Hepatocyte (in vitro differentiated cells): Measurements from ENCODE around the gene AKAP12. TPM values are rescaled to one million over a fixed set of nuclear protein-coding genes. Genes with fewer than 3 reads are reported as not detected.

ENCODE experiments used
- DNase-seq: peaks from one replicate; pipeline ENCODE4 v3.0.0-alpha.2; 2016; ENCODE audit warnings: low spot score
- H2AFZ ChIP-seq: fragments of 200-600 bp; sonication (generic); 2 replicates; pipeline ENCODE4 v1.6.0; 2016; ENCODE audit warnings: antibody characterized with exemption, mild to moderate bottlenecking
- H3K27ac ChIP-seq: fragments of 200-600 bp; sonication (generic); 2 replicates; pipeline ENCODE4 v1.5.1; 2016; ENCODE audit warnings: mild to moderate bottlenecking
- H3K27me3 ChIP-seq: fragments of 200-600 bp; sonication (generic); 2 replicates; pipeline ENCODE4 v1.6.1; 2016
- H3K36me3 ChIP-seq: fragments of 200-600 bp; sonication (generic); replicated peaks from 2 replicates; pipeline ENCODE4 v1.5.1; 2016; ENCODE audit warnings: low read depth; ENCODE audit not compliant: insufficient read depth
- H3K4me1 ChIP-seq: fragments of 200-600 bp; sonication (generic); 2 replicates; pipeline ENCODE4 v1.5.1; 2016; ENCODE audit warnings: mild to moderate bottlenecking, moderate library complexity; ENCODE audit not compliant: insufficient read depth
- H3K4me2 ChIP-seq: fragments of 200-600 bp; sonication (generic); 2 replicates; pipeline ENCODE4 v1.6.0; 2016
- H3K4me3 ChIP-seq: fragments of 200-600 bp; sonication (generic); 2 replicates; pipeline ENCODE4 v1.5.1; 2016; ENCODE audit warnings: mild to moderate bottlenecking
- H3K79me2 ChIP-seq: fragments of 200-600 bp; sonication (generic); 2 replicates; pipeline ENCODE4 v1.6.0; 2017; ENCODE audit warnings: mild to moderate bottlenecking
- H3K9me2 ChIP-seq: fragments of 200-600 bp; sonication (generic); replicated peaks from 2 replicates; pipeline ENCODE4 v1.6.0; 2017; ENCODE audit warnings: mild to moderate bottlenecking; ENCODE audit not compliant: insufficient read depth
- H3K9me3 ChIP-seq: fragments of 200-600 bp; sonication (generic); 2 replicates; pipeline ENCODE4 v1.5.1; 2016; ENCODE audit warnings: low read depth, mild to moderate bottlenecking
- H4K20me1 ChIP-seq: fragments of 200-600 bp; sonication (generic); 2 replicates; pipeline ENCODE4 v1.6.0; 2016; ENCODE audit warnings: mild to moderate bottlenecking; ENCODE audit not compliant: insufficient read depth, poor library complexity, severe bottlenecking
- EZH2 ChIP-seq: fragments of 200-600 bp; sonication (generic); IDR thresholded peaks from 2 replicates; pipeline ENCODE4 v1.6.1; 2016; ENCODE audit warnings: antibody characterized with exemption, mild to moderate bottlenecking, borderline replicate concordance
- EZH2phosphoT487 ChIP-seq: fragments of 200-600 bp; sonication (generic); IDR thresholded peaks from one replicate; pipeline ENCODE4 v1.6.1; 2018; ENCODE audit warnings: antibody characterized with exemption, mild to moderate bottlenecking, low read depth, moderate library complexity; ENCODE audit not compliant: unreplicated experiment, severe bottlenecking
- WGBS: methylation state at CpG from one replicate; pipeline ENCODE4 v1.1.6; 2016; ENCODE audit warnings: low lambda C conversion rate; ENCODE audit errors: missing lambda C conversion rate; 5-methylcytosine and 5-hydroxymethylcytosine counted together
- polyA plus RNA-seq: library from polyadenylated mRNA; unstranded; fragments of >200 nt; fragmentation: Nextera tagmentation; extraction: Ambion mirVana; gene quantifications from 2 replicates; pipeline ENCODE4 v1.2.1, GENCODE V29; 2016
- total RNA-seq: library from RNA; depleted of rRNA; stranded (reverse); fragments of >200 nt; gene quantifications from 2 replicates; pipeline ENCODE4 v1.2.3, GENCODE V29; 2014
- TF ChIP-seq, protein P1 (sequence below): fragments of 200-600 bp; sonication (generic); IDR thresholded peaks from 2 replicates; pipeline ENCODE4 v1.5.1; 2016; ENCODE audit warnings: antibody characterized with exemption, mild to moderate bottlenecking; ENCODE audit not compliant: poor library complexity

Gene AKAP12
- total and polyA plus RNA-seq, 2 experiments from 2014 or later = 32.1 to 46.2 TPM

DNA sequence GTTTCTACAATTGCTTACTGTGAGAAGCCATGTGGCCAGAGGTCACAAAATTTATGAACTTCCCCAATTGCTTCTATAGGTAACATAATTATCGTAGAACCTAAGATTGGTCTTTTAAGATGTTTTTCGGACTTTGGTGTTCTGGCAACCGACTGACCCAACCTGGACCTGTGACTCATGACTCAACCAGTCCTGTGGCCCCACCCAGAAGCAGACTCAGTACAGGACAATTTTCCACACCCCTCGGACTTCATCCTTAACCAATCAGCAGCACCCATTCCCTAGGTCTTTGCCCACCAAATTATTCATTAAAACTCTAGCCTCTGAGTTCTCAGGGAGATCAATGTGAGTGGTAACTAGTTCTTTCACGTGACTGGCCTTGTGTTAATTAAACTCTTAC lies 26.4 kb upstream of the AKAP12 start:
- DNase-seq = no peak
- no peak overlapping the region for H2AFZ ChIP-seq
- H3K4me1 ChIP-seq = peaks cover 7% of the 10 kb centered on the region
- H3K79me2 ChIP-seq = no peaks in the 10 kb centered on the region
- no peaks in the 10 kb centered on the region for H3K27me3 ChIP-seq
- no peak overlapping the region for H3K4me3 ChIP-seq
- H3K27ac ChIP-seq = no peak overlapping the region
- no peaks in the 10 kb centered on the region for H3K36me3 ChIP-seq
- H3K4me2 ChIP-seq = no peak overlapping the region
- no peaks in the 10 kb centered on the region for H3K9me2 ChIP-seq
- 95% methylated on average over 5 of the region's 5 CpGs for WGBS
- TF ChIP-seq, protein P1, sequence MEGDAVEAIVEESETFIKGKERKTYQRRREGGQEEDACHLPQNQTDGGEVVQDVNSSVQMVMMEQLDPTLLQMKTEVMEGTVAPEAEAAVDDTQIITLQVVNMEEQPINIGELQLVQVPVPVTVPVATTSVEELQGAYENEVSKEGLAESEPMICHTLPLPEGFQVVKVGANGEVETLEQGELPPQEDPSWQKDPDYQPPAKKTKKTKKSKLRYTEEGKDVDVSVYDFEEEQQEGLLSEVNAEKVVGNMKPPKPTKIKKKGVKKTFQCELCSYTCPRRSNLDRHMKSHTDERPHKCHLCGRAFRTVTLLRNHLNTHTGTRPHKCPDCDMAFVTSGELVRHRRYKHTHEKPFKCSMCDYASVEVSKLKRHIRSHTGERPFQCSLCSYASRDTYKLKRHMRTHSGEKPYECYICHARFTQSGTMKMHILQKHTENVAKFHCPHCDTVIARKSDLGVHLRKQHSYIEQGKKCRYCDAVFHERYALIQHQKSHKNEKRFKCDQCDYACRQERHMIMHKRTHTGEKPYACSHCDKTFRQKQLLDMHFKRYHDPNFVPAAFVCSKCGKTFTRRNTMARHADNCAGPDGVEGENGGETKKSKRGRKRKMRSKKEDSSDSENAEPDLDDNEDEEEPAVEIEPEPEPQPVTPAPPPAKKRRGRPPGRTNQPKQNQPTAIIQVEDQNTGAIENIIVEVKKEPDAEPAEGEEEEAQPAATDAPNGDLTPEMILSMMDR = no peak
- TF ChIP-seq EZH2 (no peak), EZH2phosphoT487 (no peak)
- no peaks in the 10 kb centered on the region for H3K9me3 ChIP-seq
- no peaks in the 10 kb centered on the region for H4K20me1 ChIP-seq

DNA sequence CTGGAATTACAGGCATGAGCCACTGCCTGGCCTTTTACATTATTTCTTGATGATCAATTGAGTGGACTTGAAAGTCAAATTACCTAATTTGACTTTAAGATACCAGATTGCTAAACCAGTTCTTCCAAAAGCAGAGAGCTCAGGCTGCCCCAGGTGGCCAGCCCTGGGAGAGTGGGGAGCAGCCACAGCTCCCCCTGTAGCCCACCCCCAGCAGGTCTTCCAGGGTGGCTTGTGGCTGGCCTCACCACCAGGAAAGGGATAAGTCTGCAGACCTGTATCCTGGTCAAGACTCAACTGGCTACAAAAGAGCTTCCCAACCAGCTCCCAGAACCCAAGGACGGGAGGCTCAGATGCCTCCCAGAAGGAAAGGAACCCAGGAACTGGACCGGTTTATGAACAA lies 23.8 kb upstream of the AKAP12 start:
- TF ChIP-seq EZH2phosphoT487 (no peak), EZH2 (no peak)
- TF ChIP-seq, protein P1 = no peak
- no peak overlapping the region for H3K4me3 ChIP-seq
- H3K36me3 ChIP-seq = no peaks in the 10 kb centered on the region
- H3K79me2 ChIP-seq = no peaks in the 10 kb centered on the region
- H3K4me1 ChIP-seq = no peaks in the 10 kb centered on the region
- H3K27me3 ChIP-seq = no peaks in the 10 kb centered on the region
- H2AFZ ChIP-seq = no peak overlapping the region
- no peaks in the 10 kb centered on the region for H3K9me3 ChIP-seq
- H4K20me1 ChIP-seq = no peaks in the 10 kb centered on the region
- H3K27ac ChIP-seq = no peak overlapping the region
- WGBS = 89% methylated on average over 2 of the region's 2 CpGs
- no peak for DNase-seq
- H3K4me2 ChIP-seq = no peak overlapping the region
- no peaks in the 10 kb centered on the region for H3K9me2 ChIP-seq

DNA sequence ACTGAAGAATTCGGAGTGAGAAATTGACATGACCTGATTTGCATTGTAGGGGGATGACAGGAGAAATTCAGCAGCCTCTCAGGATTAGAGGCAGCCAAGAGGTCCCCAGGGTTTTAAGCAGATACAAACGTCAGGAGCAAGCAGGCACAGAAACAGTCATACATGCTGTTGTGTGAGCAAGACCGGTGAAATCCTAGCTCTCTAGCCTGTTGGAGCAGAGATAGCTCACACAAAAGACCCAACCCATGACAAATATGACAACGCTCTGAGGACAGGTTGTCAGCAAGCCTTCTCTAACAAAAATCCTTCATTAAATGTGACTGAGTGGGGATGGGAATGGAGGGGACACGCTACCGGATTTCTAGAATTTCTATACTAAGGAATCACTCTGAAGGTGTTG lies 23.0 kb upstream of the AKAP12 start:
- DNase-seq = no peak
- TF ChIP-seq, protein P1 = no peak
- TF ChIP-seq EZH2 (no peak), EZH2phosphoT487 (no peak)
- no peaks in the 10 kb centered on the region for H3K36me3 ChIP-seq
- H3K79me2 ChIP-seq = no peaks in the 10 kb centered on the region
- H3K27me3 ChIP-seq = no peaks in the 10 kb centered on the region
- no peak overlapping the region for H3K4me3 ChIP-seq
- no peaks in the 10 kb centered on the region for H3K9me3 ChIP-seq
- H3K9me2 ChIP-seq = no peaks in the 10 kb centered on the region
- H2AFZ ChIP-seq = no peak overlapping the region
- no peak overlapping the region for H3K27ac ChIP-seq
- H4K20me1 ChIP-seq = no peaks in the 10 kb centered on the region
- H3K4me1 ChIP-seq = no peaks in the 10 kb centered on the region
- 71% methylated on average over 6 of the region's 6 CpGs for WGBS
- H3K4me2 ChIP-seq = no peak overlapping the region

- no peaks in the 10 kb centered on the region for H3K9me3 ChIP-seq
Measured at GRCh38 chr6:151219192-151219591, 20.6 kb upstream of the AKAP12 start.

More at GRCh38 chr6:151219192-151219591, 20.6 kb upstream of the AKAP12 start:
- Histone ChIP-seq H3K27ac (no peak overlapping the region), H2AFZ (no peak overlapping the region), H3K4me2 (no peak overlapping the region), H3K79me2 (no peaks in the 10 kb centered on the region), H3K4me3 (no peak overlapping the region), H3K27me3 (no peaks in the 10 kb centered on the region), H3K36me3 (no peaks in the 10 kb centered on the region), H3K4me1 (no peaks in the 10 kb centered on the region), H4K20me1 (no peaks in the 10 kb centered on the region), H3K9me2 (no peaks in the 10 kb centered on the region)
- 78% methylated on average over 3 of the region's 3 CpGs for WGBS
- no peak for TF ChIP-seq EZH2
- no peak for TF ChIP-seq EZH2phosphoT487
- TF ChIP-seq, protein P1 = no peak
- DNase-seq = no peak
